ENCODE results near the gene GNAO1. TPM values are rescaled to one million over a fixed set of nuclear protein-coding genes. Genes with fewer than 3 reads are reported as not detected.

GNAO1 gene
- total and polyA plus RNA-seq, 2 of the 13 experiments (the other 11 are each of a cell fraction or from before 2014, with no cell fraction given) = not detected

GRCh38 chr16:56400458-56400857 is 209.2 kb downstream of the GNAO1 start (continued):
- TF ChIP-seq AGO2 (optimal IDR thresholded peaks at IDR 0.05; ENCODE audit: low read depth, low read length) (no peak), ZBTB4 (CRISPR knock-in tag; IDR thresholded peaks at IDR 0.05; ENCODE audit: borderline replicate concordance) (no peak), RERE (CRISPR knock-in tag; IDR thresholded peaks at IDR 0.05; ENCODE audit: low read depth) (no peak), KAT2B (IDR thresholded peaks at IDR 0.05; ENCODE audit: borderline replicate concordance, low read depth, low read length) (no peak)

All from HepG2 (cell line).